Activated CD8-positive, alpha-beta memory T cell treated with anti-CD3 and anti-CD28 coated beads for 24 hours (primary cell): ENCODE results near the gene SH3BP4.
"Not testable (repeated sequence)": the region's sequence is repeated elsewhere in the genome, so short reads cannot be mapped to it uniquely, and the experiment has no call there.

Experiments used
- DNase-seq: peaks from one replicate; pipeline ENCODE4 v3.0.0-alpha.2; 2020

The SH3BP4 gene

GRCh38 chr2:234999740-235000425 lies 48.1 kb downstream of the SH3BP4 start:
- DNase-seq: no peak

- DNase-seq: no peak
These were observed 48.8 kb downstream of the SH3BP4 start for GRCh38 chr2:235000426-235001236.

GRCh38 chr2:235001237-235002133 lies 49.7 kb downstream of the SH3BP4 start:
- no peak for DNase-seq

GRCh38 chr2:235002198-235003095 lies 50.6 kb downstream of the SH3BP4 start:
- no peak for DNase-seq

- DNase-seq: no peak
These were observed 51.4 kb downstream of the SH3BP4 start for GRCh38 chr2:235003096-235003775.

- DNase-seq: no peak
These were observed 52.6 kb downstream of the SH3BP4 start for GRCh38 chr2:235004329-235004903.

- no peak for DNase-seq
These were observed 53.2 kb downstream of the SH3BP4 start for GRCh38 chr2:235005023-235005422.

GRCh38 chr2:235005603-235006259 lies 53.9 kb downstream of the SH3BP4 start:
- DNase-seq: no peak

GRCh38 chr2:235006461-235006860 lies 54.6 kb downstream of the SH3BP4 start:
- DNase-seq: no peak

GRCh38 chr2:235006986-235007385 lies 55.2 kb downstream of the SH3BP4 start:
- no peak for DNase-seq

GRCh38 chr2:235007664-235008457 lies 56.0 kb downstream of the SH3BP4 start:
- DNase-seq: no peak

- no peak for DNase-seq
These were observed 56.8 kb downstream of the SH3BP4 start for GRCh38 chr2:235008584-235009044.

- no peak for DNase-seq
These were observed 57.3 kb downstream of the SH3BP4 start for GRCh38 chr2:235009081-235009480.

- no peak for DNase-seq
These were observed 58.4 kb downstream of the SH3BP4 start for GRCh38 chr2:235010117-235010714.

GRCh38 chr2:235011607-235011928 lies 59.8 kb downstream of the SH3BP4 start:
- no peak for DNase-seq

- no peak for DNase-seq
These were observed 60.3 kb downstream of the SH3BP4 start for GRCh38 chr2:235011929-235012631.

- DNase-seq: no peak
These were observed 65.6 kb downstream of the SH3BP4 start for GRCh38 chr2:235017441-235017840.

- no peak for DNase-seq
These were observed 67.0 kb downstream of the SH3BP4 start for GRCh38 chr2:235018838-235019237.

- not testable (repeated sequence) for DNase-seq
These were observed 68.3 kb downstream of the SH3BP4 start for GRCh38 chr2:235020141-235020540.
